ENCODE measurements around the gene MSRB2.

Gene MSRB2

DNA sequence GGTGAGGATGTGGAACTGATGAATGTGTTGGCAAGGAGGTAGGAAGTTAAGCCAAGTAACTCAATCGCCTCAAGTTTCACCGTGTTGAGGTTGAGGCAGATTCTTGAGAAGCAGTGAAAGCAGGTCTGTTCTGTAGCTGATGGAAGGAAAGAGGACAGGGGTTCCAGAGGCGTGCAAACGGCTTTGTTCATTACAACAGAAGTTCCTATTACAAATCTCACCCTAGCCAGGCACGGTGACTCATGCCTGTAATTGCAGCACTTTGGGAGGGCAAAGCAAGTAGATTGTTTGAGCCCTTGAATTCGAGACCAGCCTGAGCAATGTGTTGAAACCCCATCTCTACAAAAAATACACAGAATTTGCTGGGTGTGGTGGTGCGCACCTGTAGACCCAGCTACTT, 59.8 kb downstream of the MSRB2 start:
- no peaks in the 10 kb centered on the region for H3K36me3 ChIP-seq (ENCODE audit: insufficient read depth, low read length)
- no peaks in the 10 kb centered on the region for H3K9me3 ChIP-seq (ENCODE audit: insufficient read depth, low read depth, low read length)
- H3K27ac ChIP-seq (ENCODE audit: low read depth, low read length) = no peak overlapping the region
- H3K4me3 ChIP-seq (ENCODE audit: low read length) = no peak overlapping the region
- 83% methylated on average over 6 of the region's 7 CpGs for WGBS
- H3K27me3 ChIP-seq (ENCODE audit: insufficient read depth, low read length) = peaks cover 5% of the 10 kb centered on the region
- no peak overlapping the region for H3K9ac ChIP-seq (ENCODE audit: low read depth, low read length)
- 0 out of 2 replicates have a peak, but pooled peaks cover 2% of the 10 kb centered on the region for H3K4me1 ChIP-seq (ENCODE audit: insufficient read depth, low read length)

- no peaks in the 10 kb centered on the region for H3K36me3 ChIP-seq (ENCODE audit: insufficient read depth, low read length)
- no peak overlapping the region for H3K9ac ChIP-seq (ENCODE audit: low read depth, low read length)
- H3K9me3 ChIP-seq (ENCODE audit: insufficient read depth, low read depth, low read length) = no peaks in the 10 kb centered on the region
- H3K27ac ChIP-seq (ENCODE audit: low read depth, low read length) = no peak overlapping the region
- 0 out of 2 replicates have a peak, but pooled peaks cover 2% of the 10 kb centered on the region for H3K4me1 ChIP-seq (ENCODE audit: insufficient read depth, low read length)
- H3K27me3 ChIP-seq (ENCODE audit: insufficient read depth, low read length) = peaks cover 16% of the 10 kb centered on the region
- 76% methylated on average over 10 of the region's 10 CpGs for WGBS
- H3K4me3 ChIP-seq (ENCODE audit: low read length) = no peak overlapping the region
These were observed 61.2 kb downstream of the MSRB2 start for GRCh38 chr10:23156447-23157150.

- H3K9ac ChIP-seq (ENCODE audit: low read depth, low read length) = no peak overlapping the region
- peaks cover 21% of the 10 kb centered on the region for H3K27me3 ChIP-seq (ENCODE audit: insufficient read depth, low read length)
- H3K36me3 ChIP-seq (ENCODE audit: insufficient read depth, low read length) = no peaks in the 10 kb centered on the region
- H3K4me1 ChIP-seq (ENCODE audit: insufficient read depth, low read length) = 0 out of 2 replicates have a peak, but pooled peaks cover 2% of the 10 kb centered on the region
- 82% methylated on average over 14 of the region's 14 CpGs for WGBS
- no peak overlapping the region for H3K27ac ChIP-seq (ENCODE audit: low read depth, low read length)
- H3K4me3 ChIP-seq (ENCODE audit: low read length) = no peak overlapping the region
- H3K9me3 ChIP-seq (ENCODE audit: insufficient read depth, low read depth, low read length) = no peaks in the 10 kb centered on the region
These were observed 61.9 kb downstream of the MSRB2 start for GRCh38 chr10:23157239-23157681.

DNA sequence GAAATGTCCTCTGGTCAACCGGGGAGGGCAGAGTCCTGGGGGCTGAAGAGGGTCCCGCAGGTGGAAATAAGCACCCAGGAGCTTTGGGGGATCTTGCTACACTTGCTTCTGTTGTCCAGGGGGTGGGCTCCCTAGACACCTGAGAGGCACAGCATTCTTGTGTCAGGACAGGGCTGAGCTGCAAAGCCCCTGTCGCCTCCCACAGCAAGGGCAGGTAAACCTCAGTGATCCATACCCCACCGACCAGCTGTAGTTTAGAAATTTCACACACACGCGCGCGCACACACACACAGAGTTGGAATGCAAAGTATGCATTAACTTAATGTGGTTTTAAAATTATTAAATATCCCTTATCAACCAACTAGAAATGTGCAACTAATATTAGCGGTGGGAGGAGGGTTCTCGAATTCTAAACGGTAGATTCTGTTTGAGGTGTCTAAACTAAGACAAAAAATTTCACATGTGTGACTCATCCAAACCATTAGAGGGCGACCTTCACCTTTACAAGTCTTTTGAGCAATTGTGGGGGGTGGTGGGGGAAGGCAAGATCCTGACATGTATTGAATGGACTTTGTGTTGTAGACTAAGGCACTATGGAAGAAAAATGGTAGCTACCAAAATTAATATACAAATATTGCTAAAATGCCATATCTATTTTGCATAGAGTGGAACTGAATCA, 62.5 kb downstream of the MSRB2 start:
- Histone ChIP-seq H3K27ac (ENCODE audit: low read depth, low read length) (no peak overlapping the region), H3K4me1 (ENCODE audit: insufficient read depth, low read length) (0 out of 2 replicates have a peak, but pooled peaks cover 2% of the 10 kb centered on the region), H3K4me3 (ENCODE audit: low read length) (peak overlapping the region; percentile 43), H3K9me3 (ENCODE audit: insufficient read depth, low read depth, low read length) (no peaks in the 10 kb centered on the region), H3K9ac (ENCODE audit: low read depth, low read length) (no peak overlapping the region), H3K36me3 (ENCODE audit: insufficient read depth, low read length) (no peaks in the 10 kb centered on the region), H3K27me3 (ENCODE audit: insufficient read depth, low read length) (peaks cover 21% of the 10 kb centered on the region)
- WGBS = 59% methylated on average over 4 of the region's 12 CpGs

DNA sequence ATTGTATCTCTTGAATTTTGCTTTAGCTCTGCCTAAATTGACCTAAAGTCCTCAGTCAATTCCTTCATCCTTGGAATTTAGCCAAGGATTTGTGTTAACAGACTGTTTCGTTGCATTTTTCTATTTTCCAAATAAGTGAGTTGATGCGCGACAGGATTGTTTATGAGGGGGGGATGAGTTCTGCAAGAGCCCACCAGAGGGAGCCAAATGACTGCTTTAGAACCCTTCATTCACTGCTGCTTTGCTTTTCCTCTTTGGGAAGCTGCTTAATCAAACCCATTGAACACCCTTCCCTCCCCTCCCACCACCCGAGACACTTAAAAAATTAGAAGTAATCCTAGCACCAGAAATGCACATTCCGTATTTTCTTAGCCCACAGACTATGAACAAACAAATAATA, 63.0 kb downstream of the MSRB2 start:
- Histone ChIP-seq H3K36me3 (ENCODE audit: insufficient read depth, low read length) (no peaks in the 10 kb centered on the region), H3K27me3 (ENCODE audit: insufficient read depth, low read length) (peaks cover 24% of the 10 kb centered on the region), H3K4me3 (ENCODE audit: low read length) (peak overlapping the region; percentile 43), H3K4me1 (ENCODE audit: insufficient read depth, low read length) (0 out of 2 replicates have a peak, but pooled peaks cover 2% of the 10 kb centered on the region), H3K9me3 (ENCODE audit: insufficient read depth, low read depth, low read length) (no peaks in the 10 kb centered on the region), H3K27ac (ENCODE audit: low read depth, low read length) (no peak overlapping the region), H3K9ac (ENCODE audit: low read depth, low read length) (no peak overlapping the region)
- WGBS = 4% methylated on average over 5 of the region's 5 CpGs

DNA sequence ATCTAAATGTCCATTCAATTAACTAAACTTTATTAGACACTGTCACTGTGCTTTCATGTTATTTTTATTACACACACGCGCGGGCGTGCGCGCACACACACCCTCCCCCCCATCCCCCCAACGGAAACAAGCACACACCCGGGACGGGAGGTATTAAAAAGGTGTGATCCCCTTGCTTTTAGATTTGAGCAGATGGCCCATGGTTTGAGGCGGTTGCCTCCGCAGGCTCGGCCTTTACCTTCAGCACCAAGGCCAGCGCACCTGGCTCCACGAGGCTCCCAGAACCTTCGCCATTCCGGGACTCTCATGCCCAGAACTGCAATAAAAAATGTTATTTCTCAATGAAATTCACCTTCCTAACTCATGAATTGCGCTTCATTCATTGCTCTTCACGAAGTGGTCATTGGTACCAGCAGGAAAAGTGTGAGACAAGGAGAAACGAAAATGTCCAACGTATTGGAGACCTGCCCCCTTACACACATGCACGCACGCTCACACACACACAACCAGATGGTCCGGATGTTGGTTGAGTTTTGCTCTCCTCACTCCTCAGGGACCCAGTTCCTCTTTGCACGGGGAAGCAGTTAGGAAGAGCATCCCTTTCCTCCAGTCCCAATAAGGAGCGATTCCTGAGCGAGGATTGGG, 76.0 kb downstream of the MSRB2 start:
- Histone ChIP-seq H3K9me3 (ENCODE audit: insufficient read depth, low read depth, low read length) (no peaks in the 10 kb centered on the region), H3K9ac (ENCODE audit: low read depth, low read length) (no peak overlapping the region), H3K36me3 (ENCODE audit: insufficient read depth, low read length) (no peaks in the 10 kb centered on the region), H3K27ac (ENCODE audit: low read depth, low read length) (no peak overlapping the region), H3K4me3 (ENCODE audit: low read length) (no peak overlapping the region), H3K4me1 (ENCODE audit: insufficient read depth, low read length) (peaks cover 8% of the 10 kb centered on the region), H3K27me3 (ENCODE audit: insufficient read depth, low read length) (peaks cover 100% of the 10 kb centered on the region)
- WGBS = 18% methylated on average over 25 of the region's 26 CpGs

Measured in HUES64 (cell line).